ENCODE results near the gene SSH3.

- TF ChIP-seq USF1 (IDR thresholded peaks at IDR 0.05) (no peak), TAF1 (IDR thresholded peaks at IDR 0.05; ENCODE audit: low read depth) (no peak), EP300 (IDR thresholded peaks at IDR 0.05; ENCODE audit: borderline replicate concordance) (no peak), YY1 (IDR thresholded peaks at IDR 0.05; ENCODE audit: low read depth) (no peak), TEAD4 (IDR thresholded peaks at IDR 0.05) (no peak), MAX (IDR thresholded peaks at IDR 0.05) (no peak), RAD21 (IDR thresholded peaks at IDR 0.05; ENCODE audit: low read depth) (no peak), FOXM1 (IDR thresholded peaks at IDR 0.05; ENCODE audit: borderline replicate concordance, low read depth) (no peak), CREB1 (IDR thresholded peaks at IDR 0.05; ENCODE audit: low read depth) (no peak), CEBPB (IDR thresholded peaks at IDR 0.05) (no peak), REST (IDR thresholded peaks at IDR 0.05; ENCODE audit: low read depth) (no peak)
Measured at GRCh38 chr11:67345247-67345919, 42.1 kb downstream of the SSH3 start.
